H9 (cell line): ENCODE measurements around the gene NOLC1. TPM values are rescaled to one million over a fixed set of nuclear protein-coding genes. Genes with fewer than 3 reads are reported as not detected.
A peak's percentile ranks its signal among the peaks of the same experiment; 100 is the strongest.

Experiments used
- DNase-seq: peaks from one replicate; pipeline ENCODE4 v3.0.0-alpha.2; 2017
- H2AFZ ChIP-seq: one replicate; pipeline ENCODE4 v1.6.1; 2013; ENCODE audit warnings: mild to moderate bottlenecking, low read length, control low read depth, moderate library complexity
- H2AK5ac ChIP-seq: 2 replicates; pipeline ENCODE4 v1.6.1; 2013; ENCODE audit warnings: low read length, control low read depth, mixed read lengths; ENCODE audit not compliant: insufficient read length
- H2BK120ac ChIP-seq: one replicate; pipeline ENCODE4 v1.6.1; 2013; ENCODE audit warnings: low read depth, mild to moderate bottlenecking, low read length, control low read depth, inconsistent platforms; ENCODE audit not compliant: poor library complexity, severe bottlenecking
- H2BK12ac ChIP-seq: 2 replicates; pipeline ENCODE4 v1.6.1; 2013; ENCODE audit warnings: low read length, control low read depth, mixed read lengths, low read depth; ENCODE audit not compliant: insufficient read length
- H2BK15ac ChIP-seq: 2 replicates; pipeline ENCODE4 v1.6.1; 2013; ENCODE audit warnings: low read depth, low read length, control low read depth
- H2BK20ac ChIP-seq: one replicate; pipeline ENCODE4 v1.6.1; 2013; ENCODE audit warnings: low read depth, mild to moderate bottlenecking, low read length, control low read depth, inconsistent platforms; ENCODE audit not compliant: poor library complexity, severe bottlenecking
- H2BK5ac ChIP-seq: 2 replicates; pipeline ENCODE4 v1.6.1; 2013; ENCODE audit warnings: low read length, control low read depth, mixed read lengths; ENCODE audit not compliant: insufficient read length
- H3K14ac ChIP-seq: 2 replicates; pipeline ENCODE4 v1.6.1; 2013; ENCODE audit warnings: low read length, control low read depth; ENCODE audit not compliant: insufficient read depth
- H3K18ac ChIP-seq: 2 replicates; pipeline ENCODE4 v1.6.1; 2013; ENCODE audit warnings: low read depth, mild to moderate bottlenecking, mixed read lengths, low read length, control low read depth; ENCODE audit not compliant: insufficient read length
- H3K23ac ChIP-seq: 2 replicates; pipeline ENCODE4 v1.6.1; 2013; ENCODE audit warnings: low read length, control low read depth, mixed read lengths, low read depth; ENCODE audit not compliant: insufficient read length
- H3K23me2 ChIP-seq: 2 replicates; pipeline ENCODE4 v1.6.1; 2013; ENCODE audit warnings: low read depth, mild to moderate bottlenecking, mixed read lengths, low read length, control low read depth; ENCODE audit not compliant: insufficient read length, poor library complexity, severe bottlenecking
- H3K27ac ChIP-seq: 2 replicates; pipeline ENCODE4 v1.5.1; 2013; ENCODE audit warnings: low read length, control low read depth, mixed read lengths, low read depth; ENCODE audit not compliant: insufficient read length
- H3K27me3 ChIP-seq: 2 replicates; pipeline ENCODE4 v1.6.1; 2013; ENCODE audit warnings: low read length, control low read depth, inconsistent platforms; ENCODE audit not compliant: insufficient read depth
- H3K4ac ChIP-seq: 2 replicates; pipeline ENCODE4 v1.6.1; 2013; ENCODE audit warnings: low read depth, mild to moderate bottlenecking, control low read depth, inconsistent platforms, low read length, moderate library complexity
- H3K4me1 ChIP-seq: 2 replicates; pipeline ENCODE4 v1.6.1; 2013; ENCODE audit warnings: low read length, control low read depth, inconsistent platforms; ENCODE audit not compliant: insufficient read depth
- H3K4me2 ChIP-seq: 2 replicates; pipeline ENCODE4 v1.6.1; 2013; ENCODE audit warnings: low read length, control low read depth, mixed read lengths; ENCODE audit not compliant: insufficient read length, insufficient read depth
- H3K56ac ChIP-seq: 2 replicates; pipeline ENCODE4 v1.6.1; 2013; ENCODE audit warnings: low read depth, mild to moderate bottlenecking, mixed read lengths, low read length, control low read depth; ENCODE audit not compliant: insufficient read length
- H3K79me1 ChIP-seq: 2 replicates; pipeline ENCODE4 v1.6.1; 2013; ENCODE audit warnings: low read depth, mild to moderate bottlenecking, moderate library complexity, low read length, control low read depth, inconsistent platforms; ENCODE audit not compliant: insufficient read depth, poor library complexity, severe bottlenecking
- H3K79me2 ChIP-seq: 2 replicates; pipeline ENCODE4 v1.6.1; 2013; ENCODE audit warnings: low read length, control low read depth, inconsistent platforms; ENCODE audit not compliant: insufficient read depth
- H3K9ac ChIP-seq: 2 replicates; pipeline ENCODE4 v1.6.1; 2013; ENCODE audit warnings: low read length, control low read depth, mixed read lengths; ENCODE audit not compliant: insufficient read length; ENCODE audit errors: extremely low read depth
- H3K9me3 ChIP-seq: one replicate; pipeline ENCODE4 v1.6.1; 2013; ENCODE audit warnings: low read depth, low read length, inconsistent platforms; ENCODE audit not compliant: control insufficient read depth
- H3T11ph ChIP-seq: one replicate; pipeline ENCODE4 v1.6.1; 2013; ENCODE audit warnings: mild to moderate bottlenecking, low read length, control low read depth, inconsistent platforms
- H4K20me1 ChIP-seq: one replicate; pipeline ENCODE4 v1.6.1; 2013; ENCODE audit not compliant: control insufficient read depth, insufficient read length, insufficient read depth
- H4K5ac ChIP-seq: 2 replicates; pipeline ENCODE4 v1.6.1; 2013; ENCODE audit warnings: low read depth, mild to moderate bottlenecking, mixed read lengths, low read length, control low read depth; ENCODE audit not compliant: insufficient read length
- H4K8ac ChIP-seq: replicated peaks from 2 replicates; pipeline ENCODE4 v1.6.1; 2013; ENCODE audit warnings: low read length, control low read depth, mixed read lengths, low read depth; ENCODE audit not compliant: insufficient read length
- H4K91ac ChIP-seq: 2 replicates; pipeline ENCODE4 v1.6.1; 2013; ENCODE audit warnings: low read depth, mild to moderate bottlenecking, moderate library complexity, mixed read lengths, low read length, control low read depth; ENCODE audit not compliant: insufficient read length
- H3K27ac Mint-ChIP-seq, 3 experiments: 2 replicates in 2 of 3; 3 replicates in 1 of 3; pipeline ENCODE4 v1.8.0; 2020 to 2021; ENCODE audit warnings: mixed read lengths in 3 of 3, mild to moderate bottlenecking in 1 of 3, moderate library complexity in 1 of 3
- H3K27me3 Mint-ChIP-seq: 2 replicates; pipeline ENCODE4 v1.8.0; 2021; ENCODE audit warnings: low read depth, mild to moderate bottlenecking, moderate library complexity, mixed read lengths
- H3K36me3 Mint-ChIP-seq, 3 experiments: 2 replicates in 2 of 3; 3 replicates in 1 of 3; pipeline ENCODE4 v1.8.0; 2020 to 2021; ENCODE audit warnings: low read depth in 3 of 3, mixed read lengths in 3 of 3; ENCODE audit not compliant: insufficient read depth in 1 of 3
- H3K4me1 Mint-ChIP-seq, 2 experiments: 2 replicates each; pipeline ENCODE4 v1.8.0; 2020; ENCODE audit warnings: mixed read lengths in 2 of 2
- H3K4me3 Mint-ChIP-seq, 2 experiments: 2 replicates in 1 of 2; 3 replicates in 1 of 2; pipeline ENCODE4 v1.8.0; 2020 to 2021; ENCODE audit warnings: mild to moderate bottlenecking in 2 of 2, mixed read lengths in 2 of 2, moderate library complexity in 1 of 2
- H3K9me3 Mint-ChIP-seq, 2 experiments: 2 replicates in 1 of 2; 3 replicates in 1 of 2; pipeline ENCODE4 v1.8.0; 2020; ENCODE audit warnings: mild to moderate bottlenecking in 2 of 2, mixed read lengths in 2 of 2, moderate library complexity in 1 of 2
- CTCF ChIP-seq: fragments of 200-600 bp; sonication (generic); conservative IDR thresholded peaks from 3 replicates; pipeline ENCODE4 v1.8.0; 2021; ENCODE audit warnings: antibody characterized with exemption, mild to moderate bottlenecking
- WGBS: extraction: QIAGEN DNeasy Blood & Tissue Kit; methylation state at CpG from one replicate; pipeline ENCODE4 v1.1.7; 2013; ENCODE audit warnings: missing lambda C conversion rate, low lambda C conversion rate, mixed read lengths; ENCODE audit not compliant: insufficient read length; ENCODE audit errors: extremely low coverage; 5-methylcytosine and 5-hydroxymethylcytosine counted together
- total RNA-seq: library from RNA; stranded (reverse); gene quantifications from 2 replicates; pipeline ENCODE4 v1.2.1, GENCODE V29; 2021

Gene NOLC1
- total RNA-seq, 1 experiment from 2014 or later: 171 TPM

DNA sequence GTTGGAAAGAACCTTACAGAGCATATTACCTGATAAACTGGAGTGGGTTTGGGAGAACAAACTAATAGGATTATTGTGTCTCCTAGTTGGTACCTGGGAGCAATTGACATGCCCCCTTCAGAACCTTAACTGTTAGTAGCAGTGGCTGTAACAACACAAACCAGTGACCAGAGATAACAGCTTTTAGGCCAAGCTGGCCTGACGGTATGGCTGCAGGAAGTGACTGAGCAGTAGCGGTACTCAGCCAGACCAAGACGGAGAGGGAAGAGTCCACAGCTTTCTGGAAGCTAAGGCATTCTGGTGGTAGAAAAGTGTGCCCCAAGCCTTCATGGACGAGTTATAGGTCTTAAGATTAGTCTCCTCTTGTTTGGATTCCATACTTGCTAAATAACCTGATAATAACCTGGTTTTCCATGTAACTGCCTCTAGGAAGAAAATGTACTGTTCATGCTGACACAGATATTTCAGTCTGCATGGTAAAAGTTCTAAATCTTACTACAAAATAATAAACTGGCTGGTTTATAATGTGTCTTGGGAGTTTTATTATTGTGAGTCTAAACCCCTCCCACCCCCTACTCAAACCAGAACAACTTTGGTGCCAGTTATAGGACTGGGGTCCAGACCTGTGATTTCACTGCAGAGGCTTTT lies 11.3 kb downstream of the NOLC1 start:
- H2AFZ ChIP-seq: no peak overlapping the region
- H3K79me2 ChIP-seq: no peaks in the 10 kb centered on the region
- peaks cover 13 to 20% of the 10 kb centered on the region in 2 experiments for H3K4me1 Mint-ChIP-seq
- no peak overlapping the region for H3K56ac ChIP-seq
- no peak overlapping the region for H3K4me2 ChIP-seq
- no peak overlapping the region for H3K4ac ChIP-seq
- DNase-seq: no peak
- WGBS: no CpG with 5 or more reads among the region's 4 CpGs
- no peak overlapping the region for H4K5ac ChIP-seq
- no peak overlapping the region for H2BK12ac ChIP-seq
- H3K4me1 ChIP-seq: no peaks in the 10 kb centered on the region; the same call in 1 of the 2 replicates
- no peak overlapping the region for H2AK5ac ChIP-seq
- H3K36me3 Mint-ChIP-seq: peaks cover 45 to 57% (median 49%) of the 10 kb centered on the region in 3 experiments
- H3K27ac Mint-ChIP-seq: peak overlapping the region; percentile 42 to 76 (median 68); a peak in 4 of 7 replicates
- H3K9me3 ChIP-seq: no peaks in the 10 kb centered on the region
- no peaks in the 10 kb centered on the region for H4K20me1 ChIP-seq
- no peaks in the 10 kb centered on the region for H3K79me1 ChIP-seq
- no peak overlapping the region for H2BK15ac ChIP-seq
- TF ChIP-seq CTCF: no peak
- H3K27me3 ChIP-seq: no peaks in the 10 kb centered on the region
- no peak overlapping the region for H3K23ac ChIP-seq
- no peak overlapping the region for H4K91ac ChIP-seq
- no peak overlapping the region for H2BK5ac ChIP-seq
- peaks cover 6% of the 10 kb centered on the region for H3K27me3 Mint-ChIP-seq
- no peak overlapping the region for H3K4me3 Mint-ChIP-seq
- no peak overlapping the region for H3K18ac ChIP-seq
- H3K23me2 ChIP-seq: no peaks in the 10 kb centered on the region
- H2BK120ac ChIP-seq: no peak overlapping the region
- no peak overlapping the region for H3K9ac ChIP-seq
- no peak overlapping the region for H2BK20ac ChIP-seq
- H3K14ac ChIP-seq: no peak overlapping the region
- H3K9me3 Mint-ChIP-seq: no peaks in the 10 kb centered on the region
- no peak overlapping the region for H4K8ac ChIP-seq
- H3K27ac ChIP-seq: no peak overlapping the region
- no peak overlapping the region for H3T11ph ChIP-seq
